Activated B cell treated with CpG ODN at 0.5 μM for 24 hours (primary cell): ENCODE measurements around the gene PSMB8. TPM values are rescaled to one million over a fixed set of nuclear protein-coding genes. Genes with fewer than 3 reads are reported as not detected.

Experiments used
- ATAC-seq: fragments of 200-7000 bp; cut with Tn5 transposase; one replicate; pipeline ENCODE4 v1.10.0; 2021; ENCODE audit warnings: low read depth, mild to moderate bottlenecking, moderate library complexity
- CTCF ChIA-PET: fragments of 350-600 bp; sonication (Branson Sonifier 250); formaldehyde crosslinking; loops from one replicate; lab custom pipeline; 2021; ENCODE audit warnings: antibody characterized with exemption; lab: Charles Lee
- POLR2A ChIA-PET: fragments of 350-600 bp; sonication (Branson Sonifier 250); formaldehyde crosslinking; loops from one replicate; lab custom pipeline; 2021; ENCODE audit warnings: antibody characterized with exemption; lab: Charles Lee
- DNase-seq: peaks from one replicate; pipeline ENCODE4 v3.0.0; 2022
- H3K27ac Mint-ChIP-seq: one replicate; pipeline ENCODE4 v1.8.0; 2020; ENCODE audit warnings: mixed read lengths
- H3K27me3 Mint-ChIP-seq: one replicate; pipeline ENCODE4 v1.8.0; 2021; ENCODE audit warnings: mixed read lengths
- H3K36me3 Mint-ChIP-seq: one replicate; pipeline ENCODE4 v1.8.0; 2021; ENCODE audit warnings: low read depth, mixed read lengths
- H3K4me1 Mint-ChIP-seq: one replicate; pipeline ENCODE4 v1.8.0; 2021; ENCODE audit warnings: mixed read lengths
- H3K4me3 Mint-ChIP-seq: one replicate; pipeline ENCODE4 v1.8.0; 2020; ENCODE audit warnings: mild to moderate bottlenecking, mixed read lengths
- H3K9me3 Mint-ChIP-seq: one replicate; pipeline ENCODE4 v1.8.0; 2020; ENCODE audit warnings: mixed read lengths
- intact Hi-C: fragments of 100-400 bp; cut with micrococcal nuclease; formaldehyde crosslinking; loops from one replicate; pipeline ENCODE4 v1.15.1; 2024
- total RNA-seq: library from RNA; stranded (reverse); gene quantifications from 2 replicates; pipeline ENCODE4 v1.2.3, GENCODE V29; 2022
- TF ChIP-seq, protein P1 (sequence below): fragments of 200-600 bp; IDR thresholded peaks from one replicate; pipeline ENCODE4 v1.8.0; 2022; ENCODE audit warnings: antibody characterized with exemption, mild to moderate bottlenecking

PSMB8 gene
- 182 and 194 TPM in 2 replicates for total RNA-seq

DNA sequence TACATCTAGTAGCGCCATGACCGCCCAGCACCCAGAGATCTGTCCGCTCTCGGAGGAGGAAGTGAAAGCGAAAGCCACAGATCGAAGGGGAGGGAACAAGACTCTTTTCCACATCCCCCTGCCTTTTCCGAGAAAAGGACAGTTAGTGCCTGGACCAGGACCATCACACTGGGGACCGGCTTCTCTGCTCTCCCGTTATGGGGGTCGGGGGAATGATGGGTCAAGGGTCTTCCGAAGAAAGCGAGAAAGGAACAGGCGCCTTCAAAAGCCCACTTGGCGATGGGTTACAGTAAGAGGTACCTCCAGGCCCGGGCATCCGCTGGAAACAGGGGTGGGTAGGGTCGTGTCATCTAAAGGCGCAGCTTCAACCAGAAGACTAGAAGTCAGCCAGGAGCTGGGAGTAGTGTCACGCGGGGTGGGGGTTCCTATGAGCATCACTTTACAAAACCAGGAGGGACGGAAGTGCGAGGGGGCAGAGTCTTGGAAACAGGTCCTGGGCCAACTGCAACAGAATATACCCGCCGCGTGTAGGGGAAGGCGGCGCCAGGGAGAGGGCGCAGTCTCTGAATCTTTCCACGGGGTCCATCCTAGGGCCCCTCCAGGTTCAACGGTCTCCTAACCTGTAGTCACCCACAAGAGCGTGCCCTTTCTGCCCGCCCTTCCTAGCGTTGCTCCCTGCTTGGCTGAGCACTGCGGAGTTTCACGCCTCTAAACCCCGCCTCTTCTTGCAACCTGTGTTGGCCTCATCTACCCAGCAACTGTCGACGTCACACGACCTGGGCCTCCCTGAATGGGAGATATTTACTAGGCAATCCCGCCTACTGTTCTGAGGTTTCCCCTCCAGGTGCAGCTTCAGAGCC, at the start of gene PSMB8:
Gene PSMB8, minus strand, starts transcription at position 69 of the 860 bp plus-strand sequence. Its CDS starts 51 bp downstream, at position 18.
- H3K4me3 Mint-ChIP-seq: peak within 1 kb of the TSS; percentile 99
- ATAC-seq: peak; percentile 78
- ChIA-PET POLR2A (interaction anchor here (0.6 to 11.9 kb wide), 55 partner anchors 13 to 1048 kb away, joined by 3 to 904 read pairs (median 5); partner anchors contain the start of genes AGPAT1, ATF6B, B3GALT4 and BRD2), CTCF (interaction anchor here (0.9 to 9.7 kb wide), 4 partner anchors 10 to 141 kb away, joined by 3 to 218 read pairs (median 18); partner anchors contain the start of genes PSMB9 and TAP1)
- H3K4me1 Mint-ChIP-seq: peaks cover 92% of the 10 kb centered on the region
- intact Hi-C loops: loop anchor here (1.0 to 5.0 kb wide), 4 partner anchors 9 to 573 kb away; partner anchors contain the start of genes CUTA, HLA-DMB and TAP1
- no peaks in the 10 kb centered on the region for H3K9me3 Mint-ChIP-seq
- peaks cover 92% of the 10 kb centered on the region for H3K36me3 Mint-ChIP-seq
- H3K27ac Mint-ChIP-seq: peak within 1 kb of the TSS; percentile 100
- peak; percentile 96 for DNase-seq
- TF ChIP-seq, protein P1, sequence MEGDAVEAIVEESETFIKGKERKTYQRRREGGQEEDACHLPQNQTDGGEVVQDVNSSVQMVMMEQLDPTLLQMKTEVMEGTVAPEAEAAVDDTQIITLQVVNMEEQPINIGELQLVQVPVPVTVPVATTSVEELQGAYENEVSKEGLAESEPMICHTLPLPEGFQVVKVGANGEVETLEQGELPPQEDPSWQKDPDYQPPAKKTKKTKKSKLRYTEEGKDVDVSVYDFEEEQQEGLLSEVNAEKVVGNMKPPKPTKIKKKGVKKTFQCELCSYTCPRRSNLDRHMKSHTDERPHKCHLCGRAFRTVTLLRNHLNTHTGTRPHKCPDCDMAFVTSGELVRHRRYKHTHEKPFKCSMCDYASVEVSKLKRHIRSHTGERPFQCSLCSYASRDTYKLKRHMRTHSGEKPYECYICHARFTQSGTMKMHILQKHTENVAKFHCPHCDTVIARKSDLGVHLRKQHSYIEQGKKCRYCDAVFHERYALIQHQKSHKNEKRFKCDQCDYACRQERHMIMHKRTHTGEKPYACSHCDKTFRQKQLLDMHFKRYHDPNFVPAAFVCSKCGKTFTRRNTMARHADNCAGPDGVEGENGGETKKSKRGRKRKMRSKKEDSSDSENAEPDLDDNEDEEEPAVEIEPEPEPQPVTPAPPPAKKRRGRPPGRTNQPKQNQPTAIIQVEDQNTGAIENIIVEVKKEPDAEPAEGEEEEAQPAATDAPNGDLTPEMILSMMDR: no peak
- H3K27me3 Mint-ChIP-seq: no peaks in the 10 kb centered on the region

DNA sequence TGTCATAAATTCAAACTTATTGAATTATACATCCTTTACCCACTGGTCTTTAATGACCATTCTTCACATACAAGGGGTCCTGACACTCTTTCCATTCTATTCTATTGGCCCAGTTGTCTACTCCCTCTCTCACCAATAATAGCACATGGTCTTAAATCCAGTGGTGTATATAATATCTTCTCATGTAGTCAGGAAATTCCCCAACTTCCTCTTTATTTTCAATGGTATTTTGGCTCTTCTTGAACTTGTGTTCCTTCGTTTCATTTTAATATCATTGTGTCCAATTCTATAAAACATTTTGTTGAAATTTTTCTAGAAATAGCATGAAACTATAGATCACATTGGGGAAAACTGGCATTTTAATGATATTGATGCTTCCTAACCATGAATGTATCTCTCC, 47.0 kb upstream of the PSMB8 start:
- peaks cover 56% of the 10 kb centered on the region for H3K4me1 Mint-ChIP-seq
- H3K27me3 Mint-ChIP-seq: no peaks in the 10 kb centered on the region
- intact Hi-C loops: loop anchor here (10.0 kb wide), 1 partner anchor 254 kb away; no protein-coding TSS in a partner anchor
- TF ChIP-seq, protein P1: no peak
- no peaks in the 10 kb centered on the region for H3K9me3 Mint-ChIP-seq
- ChIA-PET CTCF (interaction anchor here (0.8 to 9.1 kb wide), 2 partner anchors 94 kb away, joined by 3 to 151 read pairs; no protein-coding TSS in a partner anchor), POLR2A (interaction anchor here (1.0 to 6.8 kb wide), 4 partner anchors 57 to 81 kb away, joined by 3 to 240 read pairs (median 5); partner anchors contain the start of genes BRD2 and HLA-DMA)
- ATAC-seq: no peak
- DNase-seq: no peak
- H3K27ac Mint-ChIP-seq: peak overlapping the region; percentile 31
- peaks cover 9% of the 10 kb centered on the region for H3K36me3 Mint-ChIP-seq
- no peak overlapping the region for H3K4me3 Mint-ChIP-seq

DNA sequence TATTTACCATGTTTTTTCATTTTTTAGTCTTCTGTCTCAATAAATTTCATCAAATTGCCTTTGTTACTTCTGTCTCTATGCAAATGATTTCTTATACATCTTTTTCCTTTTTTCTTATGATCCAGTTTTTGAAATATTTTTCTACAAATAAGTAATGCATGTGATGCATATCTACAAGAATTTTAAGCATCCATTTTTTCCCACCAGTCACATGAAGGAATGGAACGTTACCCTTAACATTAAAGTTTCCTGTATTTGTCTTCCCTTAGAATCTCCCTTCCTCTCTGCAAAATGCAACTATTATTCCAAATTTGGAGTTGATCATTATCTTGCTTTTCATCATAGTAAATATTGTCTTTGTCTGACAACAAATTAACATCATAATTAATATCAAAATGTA, 45.7 kb upstream of the PSMB8 start:
- TF ChIP-seq, protein P1: no peak
- POLR2A ChIA-PET: interaction anchor here (0.8 to 4.1 kb wide), 5 partner anchors 58 to 83 kb away, joined by 3 to 51 read pairs (median 7); no protein-coding TSS in a partner anchor
- CTCF ChIA-PET: interaction anchor here (0.9 to 9.1 kb wide), 4 partner anchors 58 to 96 kb away, joined by 3 to 151 read pairs (median 12); partner anchors contain the start of gene HLA-DMA
- Mint-ChIP-seq H3K27ac (no peak overlapping the region), H3K4me1 (peaks cover 46% of the 10 kb centered on the region), H3K36me3 (peaks cover 4% of the 10 kb centered on the region), H3K9me3 (no peaks in the 10 kb centered on the region), H3K27me3 (no peaks in the 10 kb centered on the region), H3K4me3 (no peak overlapping the region)
- ATAC-seq: no peak
- no peak for DNase-seq
- intact Hi-C loops: no loop called here

DNA sequence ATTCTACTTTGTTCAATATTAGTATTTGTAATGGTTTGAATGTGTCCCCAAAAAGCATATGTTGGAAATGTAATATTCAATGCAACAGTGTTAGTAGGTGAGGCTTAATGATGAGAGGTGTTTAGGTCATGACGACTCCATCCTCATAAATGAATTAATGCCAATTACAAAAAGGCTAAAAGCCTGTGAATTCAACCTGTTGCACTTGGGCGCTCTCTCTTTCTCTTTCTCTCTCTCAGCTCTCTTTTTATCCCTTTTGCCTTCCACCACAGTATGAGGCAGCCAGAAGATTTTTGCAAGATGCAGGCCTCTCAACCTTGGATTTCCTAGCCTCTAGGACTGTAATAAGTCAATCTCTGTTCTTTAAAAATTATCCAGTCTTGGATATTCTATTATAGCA, 44.7 kb upstream of the PSMB8 start:
- no peak overlapping the region for H3K27ac Mint-ChIP-seq
- no peak overlapping the region for H3K4me3 Mint-ChIP-seq
- ATAC-seq (no peak), DNase-seq (no peak)
- ChIA-PET POLR2A (interaction anchor here (0.6 to 4.1 kb wide), 6 partner anchors 52 to 96 kb away, joined by 3 to 51 read pairs (median 4); partner anchors contain the start of genes BRD2 and HLA-DMB), CTCF (interaction anchor here (3.0 to 9.1 kb wide), 4 partner anchors 44 to 97 kb away, joined by 9 to 151 read pairs (median 24); partner anchors contain the start of gene HLA-DMA)
- no peaks in the 10 kb centered on the region for H3K36me3 Mint-ChIP-seq
- H3K27me3 Mint-ChIP-seq: no peaks in the 10 kb centered on the region
- TF ChIP-seq, protein P1: no peak
- H3K9me3 Mint-ChIP-seq: no peaks in the 10 kb centered on the region
- peaks cover 37% of the 10 kb centered on the region for H3K4me1 Mint-ChIP-seq
- intact Hi-C loops: no loop called here
